OCI-LY1 (cell line): Measurements from ENCODE around the gene AUH.

Experiments used
- EZH2 ChIP-seq: fragments of 200-600 bp; sonication (generic), shearing (Covaris generic); IDR thresholded peaks from 2 replicates; pipeline ENCODE4 v1.8.0; 2017; ENCODE audit warnings: borderline replicate concordance, mixed run types, mild to moderate bottlenecking, antibody characterized with exemption, low read length, moderate library complexity, mixed read lengths
- TF ChIP-seq, protein P1 (sequence below): fragments of 200-600 bp; sonication (generic), shearing (Covaris generic); IDR thresholded peaks from 2 replicates; pipeline ENCODE4 v1.5.1; 2017; ENCODE audit warnings: mild to moderate bottlenecking, antibody characterized with exemption, low read length, moderate library complexity, mixed read lengths

DNA sequence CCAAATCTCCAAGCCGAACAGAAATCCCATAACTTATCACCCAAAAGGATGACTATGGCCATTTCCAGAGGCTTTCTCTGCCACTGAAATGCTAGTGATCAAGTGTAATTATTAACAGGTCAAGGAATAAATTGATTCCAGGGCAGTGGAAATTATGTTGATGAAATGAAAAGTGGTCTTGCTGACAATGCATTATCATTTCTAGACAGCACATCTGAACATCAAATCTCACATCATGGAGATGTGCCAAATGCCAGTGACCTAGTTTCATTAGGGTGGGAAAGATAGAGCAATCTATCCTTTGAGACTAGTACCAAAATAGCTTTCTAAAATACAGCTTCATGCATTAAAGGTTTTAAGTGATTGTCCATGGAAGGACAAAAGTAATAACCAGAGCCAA is 86.1 kb downstream of the AUH start:
- TF ChIP-seq, protein P1, sequence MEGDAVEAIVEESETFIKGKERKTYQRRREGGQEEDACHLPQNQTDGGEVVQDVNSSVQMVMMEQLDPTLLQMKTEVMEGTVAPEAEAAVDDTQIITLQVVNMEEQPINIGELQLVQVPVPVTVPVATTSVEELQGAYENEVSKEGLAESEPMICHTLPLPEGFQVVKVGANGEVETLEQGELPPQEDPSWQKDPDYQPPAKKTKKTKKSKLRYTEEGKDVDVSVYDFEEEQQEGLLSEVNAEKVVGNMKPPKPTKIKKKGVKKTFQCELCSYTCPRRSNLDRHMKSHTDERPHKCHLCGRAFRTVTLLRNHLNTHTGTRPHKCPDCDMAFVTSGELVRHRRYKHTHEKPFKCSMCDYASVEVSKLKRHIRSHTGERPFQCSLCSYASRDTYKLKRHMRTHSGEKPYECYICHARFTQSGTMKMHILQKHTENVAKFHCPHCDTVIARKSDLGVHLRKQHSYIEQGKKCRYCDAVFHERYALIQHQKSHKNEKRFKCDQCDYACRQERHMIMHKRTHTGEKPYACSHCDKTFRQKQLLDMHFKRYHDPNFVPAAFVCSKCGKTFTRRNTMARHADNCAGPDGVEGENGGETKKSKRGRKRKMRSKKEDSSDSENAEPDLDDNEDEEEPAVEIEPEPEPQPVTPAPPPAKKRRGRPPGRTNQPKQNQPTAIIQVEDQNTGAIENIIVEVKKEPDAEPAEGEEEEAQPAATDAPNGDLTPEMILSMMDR: no peak
- no peak for TF ChIP-seq EZH2
